ENCODE data around the gene METTL3.
A peak's percentile ranks its signal among the peaks of the same experiment; 100 is the strongest.
"Not testable (repeated sequence)": the region's sequence is repeated elsewhere in the genome, so short reads cannot be mapped to it uniquely, and the experiment has no call there.

Gene METTL3

DNA sequence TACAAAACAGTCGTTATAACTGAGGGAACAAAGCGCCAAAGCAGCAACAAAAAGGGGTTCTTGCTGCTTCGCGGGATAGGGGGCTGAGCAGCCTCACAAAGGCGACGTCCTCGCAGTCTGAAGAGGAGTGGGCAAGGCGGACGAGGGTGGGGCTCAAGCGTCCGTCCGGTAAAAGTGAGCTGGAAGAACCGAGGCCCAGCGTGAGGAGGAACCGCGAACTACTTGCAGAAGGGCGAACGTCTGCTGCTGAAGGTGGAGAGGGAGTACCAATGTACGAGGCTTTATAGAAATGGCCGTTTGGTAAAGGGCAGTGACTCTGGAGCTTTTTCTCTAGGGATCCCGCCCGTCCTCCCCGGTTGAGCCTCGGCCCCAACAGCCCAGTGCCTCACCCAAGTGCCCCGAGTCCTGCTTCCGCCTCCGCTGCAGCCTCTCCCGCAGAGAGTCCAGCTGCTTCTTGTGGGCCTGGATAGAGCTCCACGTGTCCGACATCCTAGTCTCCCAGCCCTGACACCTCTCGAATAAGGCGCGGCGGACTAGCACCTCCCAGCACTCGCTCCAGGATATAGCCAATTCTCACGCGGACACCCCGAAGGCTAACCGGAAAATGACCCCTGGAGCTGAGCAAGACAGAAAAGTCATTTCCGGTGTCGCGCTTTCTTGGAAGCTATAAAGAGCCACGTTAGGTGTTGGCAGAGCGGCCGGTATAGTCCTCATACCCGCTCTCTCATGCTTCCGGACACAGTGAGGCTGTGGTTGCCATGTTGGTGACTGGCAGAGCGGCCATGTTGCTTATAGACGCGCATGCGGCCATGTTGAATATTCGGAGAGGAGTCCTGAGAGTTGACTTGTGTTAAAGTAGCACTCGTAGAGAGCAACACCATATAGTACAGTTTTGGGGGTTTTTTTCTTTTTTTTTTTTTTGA lies at the start of gene METTL3:
METTL3 (minus strand) TSS at position 606 of the 923 bp plus-strand sequence; CDS start at position 489, 117 bp downstream.
- DNase-seq = peak; percentile 71 to 99 (median 95)

DNA sequence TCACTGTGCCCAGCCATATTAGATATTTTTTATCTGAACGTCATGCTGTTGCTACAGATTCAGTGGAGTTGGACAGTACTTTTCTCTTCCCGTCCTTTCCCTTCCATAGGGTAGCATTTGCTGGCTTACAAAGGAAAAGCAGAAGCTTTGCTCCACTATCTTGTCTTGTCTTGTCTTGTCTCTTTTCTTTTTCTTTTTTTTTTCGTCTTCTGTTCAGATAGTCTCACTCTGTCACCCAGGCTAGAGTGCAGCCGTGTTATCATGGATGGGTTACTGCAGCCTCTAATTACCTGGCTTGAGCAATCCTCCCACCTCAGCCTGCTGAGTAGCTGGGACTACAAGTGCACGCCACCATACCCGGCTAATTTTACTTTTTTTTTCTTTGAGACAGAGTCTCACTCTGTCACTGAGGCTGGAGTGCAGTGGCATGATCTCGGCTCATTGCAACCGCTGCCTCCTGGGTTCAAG lies 47.6 kb upstream of the METTL3 start:
- no peak for DNase-seq

DNA sequence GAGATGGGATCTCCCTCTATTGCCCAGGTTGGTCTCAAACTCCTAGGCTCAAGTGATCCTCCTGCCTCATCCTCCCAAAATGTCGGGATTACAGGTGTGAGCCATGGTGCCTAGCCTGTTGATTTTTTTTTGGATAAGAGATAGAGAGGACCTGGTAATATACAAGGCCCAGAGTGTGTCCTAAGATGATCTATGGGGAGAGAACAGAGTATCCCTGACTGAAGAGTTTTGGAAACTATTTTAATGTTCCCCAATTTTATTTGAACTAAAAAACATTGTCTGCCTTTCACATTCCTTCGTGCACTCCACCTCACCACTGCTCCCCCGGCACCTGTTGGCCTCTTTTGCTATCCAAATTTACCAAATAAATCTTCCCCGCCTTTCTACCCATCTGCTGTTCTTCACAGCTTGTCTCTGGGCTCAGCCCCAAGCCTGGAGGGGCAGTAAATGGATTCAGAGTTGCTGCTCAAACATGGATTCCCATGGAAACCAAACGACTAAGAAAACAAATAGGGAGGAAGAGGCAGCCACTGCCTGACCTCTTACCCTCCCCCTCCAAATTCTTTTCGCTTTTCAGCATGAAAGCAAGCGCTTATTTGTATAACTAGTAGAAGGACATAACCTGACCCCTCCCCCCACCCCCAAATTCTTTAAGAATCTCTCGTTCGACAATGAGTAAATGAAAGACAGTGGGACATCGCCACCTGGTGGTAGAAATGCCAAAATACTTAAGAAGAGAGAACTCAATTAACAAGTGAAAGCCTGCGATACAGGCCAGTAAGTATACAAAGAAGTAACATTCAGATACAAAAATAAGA lies 46.2 kb upstream of the METTL3 start:
- peak in 52 of 56 donors; percentile 7 to 92 (median 50) for DNase-seq

DNA sequence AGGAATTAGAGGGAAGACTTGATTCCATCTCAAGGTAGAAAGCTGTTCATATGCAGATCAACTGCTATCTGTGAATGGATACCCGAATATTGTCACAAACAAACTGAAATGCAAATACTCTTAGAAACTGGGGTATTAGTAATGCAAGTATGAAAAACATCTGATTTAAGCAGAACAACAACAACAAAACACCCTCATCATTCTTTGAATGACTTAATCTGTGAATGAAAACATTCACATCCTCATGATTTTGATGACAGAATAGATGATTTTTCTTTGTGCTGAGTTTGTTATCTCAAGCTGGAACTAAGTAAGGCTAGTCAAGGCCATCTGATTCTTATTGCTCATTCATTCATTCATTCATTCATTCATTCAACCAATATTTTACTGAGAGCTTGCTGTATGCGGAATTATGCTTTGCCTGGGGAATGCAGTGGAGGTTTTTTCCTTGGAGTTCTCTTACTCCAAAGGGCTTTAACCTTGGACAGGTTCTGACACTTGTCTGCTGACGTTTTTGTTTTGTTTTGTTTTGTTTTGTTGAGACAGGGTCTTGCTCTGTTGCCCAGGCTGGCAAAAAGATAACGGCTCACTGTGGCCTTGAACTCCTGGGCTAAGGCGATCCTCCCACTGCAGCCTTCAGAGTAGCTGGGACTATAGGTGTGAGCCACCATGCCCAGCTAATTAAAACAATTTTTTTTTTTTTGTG lies 45.4 kb upstream of the METTL3 start:
- DNase-seq = no peak

DNA sequence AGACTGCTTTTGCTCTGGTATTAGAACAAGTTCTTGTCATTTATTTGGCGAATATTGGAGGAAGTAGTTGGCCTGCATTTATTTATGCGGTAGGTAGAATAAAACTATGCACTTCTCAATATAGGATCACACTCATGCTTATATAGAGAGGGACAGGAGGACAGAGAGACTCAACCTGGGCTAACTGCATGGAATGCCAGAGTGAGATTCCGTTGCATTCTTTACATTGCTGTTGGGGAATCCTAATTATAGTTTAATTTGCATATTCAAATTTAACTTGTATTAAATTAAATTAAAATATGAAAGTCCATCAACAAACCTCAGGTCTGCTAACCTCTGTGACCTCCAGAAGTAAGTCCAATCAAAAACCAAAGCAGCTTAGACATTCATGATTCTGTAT lies 42.1 kb upstream of the METTL3 start:
- no peak for DNase-seq

DNA sequence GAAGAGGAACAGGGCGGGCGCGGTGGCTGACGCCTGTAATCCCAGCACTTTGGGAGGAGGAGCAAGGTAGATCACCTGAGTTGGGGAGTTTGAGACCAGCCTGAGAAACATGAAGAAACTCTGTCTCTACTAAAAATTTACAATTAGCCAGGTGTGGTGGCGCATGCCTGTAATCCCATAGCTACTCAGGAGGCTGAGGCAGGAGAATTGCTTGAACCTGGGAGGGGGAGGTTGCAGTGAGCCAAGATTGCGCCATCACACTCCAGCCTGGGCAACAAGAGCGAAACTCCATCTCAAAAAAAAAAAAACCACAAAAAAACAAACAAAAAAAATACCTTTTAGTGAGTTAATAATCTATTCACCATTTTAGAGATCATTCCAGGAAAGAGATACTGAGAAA lies 33.4 kb upstream of the METTL3 start:
- DNase-seq = not testable (repeated sequence)

DNA sequence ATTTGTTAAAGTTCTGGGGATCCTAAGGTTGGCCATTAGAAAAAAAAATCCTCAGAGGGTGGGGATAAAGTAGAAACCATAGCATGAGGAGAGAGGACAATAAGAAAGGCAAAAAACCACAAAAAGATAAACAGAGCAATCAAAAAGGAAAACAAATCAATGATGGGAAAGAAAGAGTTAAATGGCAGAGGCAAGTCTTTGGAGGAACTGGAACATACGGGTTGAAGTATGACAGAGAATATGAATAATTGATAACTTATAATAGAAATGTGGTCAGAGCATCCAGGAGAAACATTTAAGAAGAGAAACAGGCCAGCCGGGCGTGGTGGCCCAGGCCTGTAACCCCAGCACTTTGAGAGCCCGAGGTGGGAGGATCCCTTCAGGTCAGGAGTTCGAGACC lies 32.8 kb upstream of the METTL3 start:
- DNase-seq = no peak

DNA sequence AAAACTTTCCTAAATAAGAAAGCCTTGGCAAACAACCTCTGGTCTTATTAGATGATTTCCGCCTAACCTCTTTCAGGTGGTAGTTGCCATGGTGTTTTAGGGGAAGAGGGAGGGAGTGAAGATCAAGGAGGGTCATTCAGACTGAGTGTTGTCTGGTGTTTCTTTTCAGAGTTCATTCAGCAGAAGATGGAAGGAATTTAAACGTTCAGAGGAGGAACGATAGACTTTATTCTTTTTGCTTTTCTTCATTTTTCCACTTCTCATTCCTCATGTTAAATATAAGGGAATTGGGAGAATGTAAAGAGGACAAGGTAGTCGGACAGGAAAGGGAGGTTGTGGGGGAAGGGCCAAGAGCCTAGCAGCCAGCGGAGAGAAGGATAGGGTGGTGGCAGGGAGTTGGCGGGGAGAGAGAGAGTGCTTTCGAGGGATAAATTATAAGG lies 32.4 kb upstream of the METTL3 start:
- DNase-seq = no peak

DNA sequence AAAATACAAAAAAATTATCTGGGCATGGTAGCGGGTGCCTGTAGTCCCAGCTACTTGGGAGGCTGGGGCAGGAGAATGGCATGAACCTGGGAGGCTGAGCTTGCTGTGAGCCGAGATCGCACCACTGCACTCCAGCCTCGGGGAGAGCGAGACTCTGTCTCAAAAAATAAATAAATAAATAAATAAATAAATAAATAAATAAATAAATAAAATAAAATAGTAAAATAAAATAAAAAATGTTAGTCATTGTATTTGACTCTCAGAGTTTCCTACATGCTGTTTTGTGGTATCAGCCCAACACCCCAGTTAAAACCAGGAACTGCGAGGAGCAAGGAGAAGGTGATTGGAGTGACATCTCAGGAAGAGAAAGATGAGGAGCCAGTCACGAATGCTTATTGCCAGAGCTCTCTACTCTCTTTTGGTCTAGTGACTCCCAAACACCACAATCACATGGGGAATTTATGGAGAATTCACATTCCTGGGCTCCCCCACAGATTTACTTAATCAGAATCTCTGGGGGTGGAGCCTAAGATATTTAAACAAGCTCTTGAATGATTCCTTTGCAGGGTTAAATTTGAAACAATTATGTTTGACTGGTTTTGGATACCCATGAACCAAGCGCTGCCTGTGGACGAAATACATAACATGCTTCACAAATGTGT lies 30.4 kb upstream of the METTL3 start:
- no peak for DNase-seq

DNA sequence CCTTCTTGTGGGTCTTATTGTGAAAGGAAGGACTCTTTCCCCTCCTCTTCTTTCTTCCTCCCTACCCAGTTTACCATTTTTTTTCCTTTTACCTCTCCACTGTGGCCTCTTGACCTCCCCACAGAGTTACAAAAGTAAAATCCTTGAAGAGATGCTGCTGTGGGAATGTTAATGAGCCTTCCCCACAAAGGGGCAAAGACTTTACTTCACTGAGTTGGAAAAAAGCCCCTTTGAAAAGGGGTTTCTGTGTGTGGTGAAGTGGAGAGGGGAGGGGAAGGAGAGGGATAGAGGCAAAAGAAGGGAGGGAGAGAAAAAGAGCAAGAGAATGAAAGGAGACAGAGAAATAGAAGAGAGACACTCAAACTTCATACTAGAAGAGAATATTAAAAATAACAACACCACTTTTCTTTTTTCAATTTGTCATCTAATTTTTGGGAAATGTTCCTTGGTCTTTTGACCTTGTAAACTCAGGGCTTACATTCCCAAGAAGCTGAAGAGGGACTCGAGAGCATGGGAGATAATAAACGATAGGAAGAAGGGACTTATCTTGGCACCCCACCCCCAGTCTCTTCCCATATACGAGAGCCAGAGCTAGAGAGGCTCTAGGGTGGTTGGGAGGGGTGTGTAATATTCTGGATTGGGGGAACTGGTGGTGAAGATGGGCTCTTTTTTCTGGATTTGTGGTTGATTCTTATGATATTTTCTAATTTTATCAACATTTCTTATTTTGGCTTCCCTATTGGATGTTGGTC lies 28.2 kb upstream of the METTL3 start:
- DNase-seq = no peak

DNA sequence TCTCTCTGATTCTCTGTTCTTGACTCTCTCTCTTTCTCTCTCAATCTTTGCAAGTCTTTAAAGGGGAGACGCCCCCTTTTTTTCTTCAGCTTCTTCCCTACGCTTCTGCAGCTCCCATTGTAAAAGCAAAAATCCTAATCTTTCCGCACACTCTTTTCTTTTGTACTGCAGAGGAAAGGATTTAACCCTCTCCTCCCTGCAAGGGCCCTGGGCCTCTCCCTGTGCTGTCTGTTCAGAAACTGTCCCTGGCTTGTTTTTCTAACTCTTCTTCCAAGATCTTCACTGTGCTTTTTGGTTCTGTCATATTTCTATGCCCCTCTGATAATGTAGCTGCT lies 25.9 kb upstream of the METTL3 start:
- no peak for DNase-seq

DNA sequence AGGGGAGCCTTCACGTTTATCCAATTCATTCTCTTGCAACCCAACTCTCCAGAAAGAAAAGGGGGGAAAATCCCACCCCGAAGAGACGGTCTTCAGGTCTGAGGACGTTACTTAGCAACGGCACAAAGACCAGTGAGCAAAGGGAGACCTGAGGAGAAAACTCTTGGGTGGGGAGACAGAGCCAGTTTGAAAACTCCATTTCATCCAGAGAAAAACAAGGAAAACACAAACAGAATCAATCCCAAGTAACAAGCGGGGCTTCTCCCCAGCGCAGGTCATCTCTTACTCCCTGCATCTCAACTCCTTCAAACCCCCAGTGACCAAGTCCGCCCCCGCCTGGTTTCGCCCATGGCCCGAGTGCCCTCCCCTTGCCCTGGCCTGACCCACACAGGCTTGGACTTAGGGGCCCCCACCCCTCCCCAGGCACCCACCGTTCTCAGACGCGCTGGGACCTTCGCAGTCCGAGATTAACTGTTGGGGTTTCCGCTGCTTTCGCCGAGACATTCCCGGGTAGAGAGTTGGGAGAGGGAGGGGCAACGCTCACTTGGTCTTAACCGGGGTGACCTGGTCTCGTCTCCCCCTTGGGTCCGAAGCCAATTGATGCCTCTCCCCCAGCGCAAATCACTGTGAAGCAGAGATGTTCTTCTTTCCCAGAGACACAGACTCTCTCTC lies 25.4 kb upstream of the METTL3 start:
- peak in 7 of 56 donors; percentile 8 to 25 (median 14) for DNase-seq

DNA sequence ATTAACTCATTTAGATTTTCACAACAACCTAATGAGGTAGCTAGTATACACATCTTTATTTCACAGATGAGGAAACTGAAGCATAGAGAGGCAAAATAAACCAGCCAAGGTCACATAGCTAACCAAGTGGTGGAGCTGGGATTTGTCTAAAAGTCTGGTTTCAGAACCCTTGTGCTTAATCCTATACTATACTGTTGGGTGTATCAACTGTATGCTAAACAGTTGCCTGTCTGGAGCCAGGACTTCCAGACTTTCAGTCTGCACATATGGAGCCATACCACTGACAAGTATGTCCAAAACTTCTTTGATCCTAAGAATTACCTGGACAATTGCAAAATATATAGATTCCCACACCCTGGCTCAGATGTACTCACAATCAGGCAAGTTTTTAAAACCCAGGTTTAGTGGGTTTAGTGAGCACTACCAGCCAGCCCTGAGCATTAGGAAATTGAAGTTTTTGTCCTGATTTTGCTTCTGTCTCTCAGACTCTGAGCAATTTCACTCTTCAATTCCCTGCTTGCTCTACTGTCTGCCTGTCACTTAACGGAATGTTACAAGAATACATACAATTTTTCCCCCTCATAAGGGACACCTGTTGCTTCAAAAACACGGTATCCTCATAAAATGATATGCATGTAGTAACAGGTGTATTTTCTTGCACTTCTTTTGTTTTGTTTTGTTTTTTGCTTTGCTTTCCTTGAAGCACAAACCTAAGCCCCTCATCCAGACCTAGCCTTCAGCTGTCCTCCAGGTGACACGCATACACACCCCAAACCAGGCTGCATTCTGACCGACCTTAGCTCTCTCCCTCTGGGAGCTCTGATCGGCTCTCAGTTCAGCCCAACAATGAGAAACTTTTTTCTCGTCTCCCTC lies 24.6 kb upstream of the METTL3 start:
- DNase-seq = no peak

DNA sequence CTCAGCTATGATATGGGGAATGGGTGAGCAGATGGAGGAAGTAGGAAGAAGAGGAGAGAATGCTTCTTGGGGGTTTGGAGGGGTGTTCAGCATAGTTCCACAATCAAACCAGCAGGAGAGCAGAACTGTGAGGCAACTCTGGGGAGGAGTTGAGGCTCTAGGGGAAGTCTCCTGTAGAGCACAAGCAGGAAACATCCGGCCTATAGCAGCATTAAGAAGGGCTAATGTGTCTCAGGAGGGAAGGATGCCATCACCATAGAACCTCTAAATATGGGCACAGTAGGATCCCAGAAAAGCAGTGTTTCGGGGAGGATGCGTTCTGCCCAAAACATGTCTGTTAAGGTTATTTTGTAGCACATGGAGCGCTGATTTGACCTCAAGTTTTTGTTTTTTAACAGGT lies 23.4 kb upstream of the METTL3 start:
- DNase-seq = no peak

DNA sequence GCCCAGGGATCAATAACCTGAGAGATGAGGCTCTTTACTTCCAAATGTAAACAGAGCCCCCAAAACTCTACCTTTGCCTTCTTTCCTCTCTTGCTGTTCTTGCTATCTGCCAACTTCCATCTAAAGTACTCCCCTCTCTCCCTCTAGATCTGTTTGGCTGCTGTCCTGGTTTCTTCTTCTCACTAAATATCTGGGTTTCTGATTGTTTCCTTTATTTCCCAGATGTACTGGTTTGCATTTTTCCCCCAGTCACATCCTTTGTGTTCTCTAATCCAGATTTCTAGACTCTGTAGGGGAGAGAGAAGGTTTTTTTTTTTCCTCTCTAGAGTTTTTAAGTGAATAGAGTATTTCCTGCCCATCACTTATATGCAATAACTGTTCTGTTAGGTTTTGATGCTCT lies 22.2 kb upstream of the METTL3 start:
- DNase-seq = no peak

DNA sequence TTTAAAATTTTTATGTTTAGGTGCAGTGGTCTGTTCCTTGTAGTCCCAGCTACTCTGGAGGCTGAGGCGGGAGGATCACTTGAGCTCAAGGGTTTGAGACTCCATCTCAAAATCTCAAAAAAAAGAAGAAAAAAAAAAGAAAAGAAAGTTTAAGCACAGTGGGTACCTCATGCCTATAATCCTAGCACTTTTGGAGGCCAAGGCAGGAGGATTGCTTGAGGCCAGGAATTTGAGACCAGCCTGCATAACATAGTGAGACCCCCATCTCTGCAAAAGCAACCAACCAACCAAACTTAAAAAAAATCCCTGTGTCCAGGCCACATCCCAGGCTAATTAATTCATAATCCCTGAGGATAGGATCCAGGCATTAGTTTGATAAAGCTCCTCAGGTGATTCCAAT lies 18.4 kb upstream of the METTL3 start:
- no peak for DNase-seq

DNA sequence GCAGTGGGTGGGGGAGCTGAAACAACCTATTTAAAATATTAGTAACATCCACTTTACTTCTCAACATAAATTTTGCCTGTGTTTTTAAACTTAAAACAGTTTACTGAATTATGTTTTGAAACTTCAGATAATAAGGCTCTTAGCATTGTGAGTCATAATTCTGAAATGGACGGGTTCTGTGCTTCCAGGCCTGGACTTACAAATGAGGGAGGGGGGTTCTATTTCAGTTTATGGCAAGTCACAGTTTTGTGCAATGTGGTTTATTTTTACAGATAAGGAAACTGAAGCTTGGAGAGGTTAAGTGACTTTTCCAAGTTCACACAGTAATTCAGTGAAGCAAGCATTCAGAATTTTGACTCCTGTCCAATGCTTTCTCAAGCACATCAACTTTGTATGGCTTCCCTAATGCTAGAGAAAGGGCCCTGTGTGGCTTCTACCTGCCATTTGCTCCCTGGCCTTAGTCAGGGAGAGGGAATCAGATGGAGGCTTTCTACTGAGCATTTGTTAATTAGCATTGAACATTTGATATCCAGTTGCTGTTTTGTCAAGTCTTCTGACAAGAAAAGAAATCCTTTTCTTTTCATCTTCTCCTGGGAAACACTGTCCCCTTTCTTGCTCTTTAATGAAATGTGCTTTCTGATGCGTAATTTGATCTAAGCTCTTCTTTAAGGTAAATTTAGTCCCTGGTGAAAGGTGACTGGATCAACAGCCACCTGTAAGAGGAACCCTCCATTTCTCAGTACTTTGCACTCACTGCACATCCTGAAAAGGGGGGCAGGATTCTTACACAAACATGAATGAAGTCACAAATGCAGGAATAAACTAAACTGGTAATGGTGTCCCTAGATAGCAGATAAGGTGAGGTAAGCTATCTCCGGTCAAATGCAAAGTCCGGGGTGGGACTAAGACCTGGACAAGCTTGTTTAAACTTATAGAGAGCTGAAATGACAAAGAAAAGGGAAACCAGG lies 17.5 kb upstream of the METTL3 start:
- DNase-seq = no peak

DNA sequence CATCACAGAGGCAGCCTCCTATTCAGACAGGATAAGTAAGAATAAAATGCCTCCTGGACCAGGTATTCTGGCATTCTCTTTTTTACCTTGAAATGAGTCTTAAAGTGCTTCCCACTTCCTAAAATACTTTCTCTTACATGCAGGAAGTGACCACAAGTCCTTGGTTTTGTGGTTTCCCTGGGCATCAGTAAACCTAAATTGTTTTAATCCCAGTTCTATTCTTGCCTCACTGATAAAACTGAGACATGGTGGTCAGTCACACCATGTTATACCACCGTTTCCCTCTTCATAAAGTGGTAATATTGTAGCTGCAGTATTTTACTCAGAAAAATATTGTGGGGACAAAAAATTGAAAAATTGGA lies 16.2 kb upstream of the METTL3 start:
- no peak for DNase-seq
